ENCODE measurements around the gene MATN1. TPM values are rescaled to one million over a fixed set of nuclear protein-coding genes. Genes with fewer than 3 reads are reported as not detected.
A peak's percentile ranks its signal among the peaks of the same experiment; 100 is the strongest.

MATN1 gene
- total RNA-seq, 1 donor from 2014 or later, result 0.47 TPM

- Mint-ChIP-seq H3K4me3 (ENCODE audit: unreplicated experiment) (no peak overlapping the region), H3K27me3 (ENCODE audit: low read depth) (peaks cover 10% of the 10 kb centered on the region)
These were observed 48.1 kb downstream of the MATN1 start for GRCh38 chr1:30675289-30675688.

GRCh38 chr1:30673395-30673794 lies 50.0 kb downstream of the MATN1 start:
- H3K36me3 Mint-ChIP-seq (ENCODE audit: low read depth), result peaks cover 3% of the 10 kb centered on the region
- DNase-seq (ENCODE audit: low spot score), result no peak
- peaks cover 8% of the 10 kb centered on the region for H3K27me3 Mint-ChIP-seq (ENCODE audit: low read depth)
- no peak overlapping the region for H3K27ac Mint-ChIP-seq (ENCODE audit: unreplicated experiment)
- H3K4me1 Mint-ChIP-seq (ENCODE audit: low read depth), result peaks cover 9% of the 10 kb centered on the region
- H3K9me3 Mint-ChIP-seq (ENCODE audit: low read depth), result peaks cover 27% of the 10 kb centered on the region
- no peak for TF ChIP-seq CTCF (IDR thresholded peaks at IDR 0.05)
- H3K4me3 Mint-ChIP-seq (ENCODE audit: unreplicated experiment), result no peak overlapping the region

More at GRCh38 chr1:30675289-30675688, 48.1 kb downstream of the MATN1 start:
- H3K4me1 Mint-ChIP-seq (ENCODE audit: low read depth), result peaks cover 9% of the 10 kb centered on the region
- H3K27ac Mint-ChIP-seq (ENCODE audit: unreplicated experiment), result peak overlapping the region; percentile 53
- H3K36me3 Mint-ChIP-seq (ENCODE audit: low read depth), result peaks cover 3% of the 10 kb centered on the region
- no peak for DNase-seq (ENCODE audit: low spot score)
- peaks cover 27% of the 10 kb centered on the region for H3K9me3 Mint-ChIP-seq (ENCODE audit: low read depth)
- no peak for TF ChIP-seq CTCF (IDR thresholded peaks at IDR 0.05)

GRCh38 chr1:30672661-30673060 lies 50.7 kb downstream of the MATN1 start:
- TF ChIP-seq CTCF (IDR thresholded peaks at IDR 0.05), result no peak
- H3K27ac Mint-ChIP-seq (ENCODE audit: unreplicated experiment), result no peak overlapping the region
- DNase-seq (ENCODE audit: low spot score), result no peak
- peaks cover 9% of the 10 kb centered on the region for H3K4me1 Mint-ChIP-seq (ENCODE audit: low read depth)
- H3K4me3 Mint-ChIP-seq (ENCODE audit: unreplicated experiment), result no peak overlapping the region
- H3K27me3 Mint-ChIP-seq (ENCODE audit: low read depth), result peaks cover 8% of the 10 kb centered on the region
- peaks cover 27% of the 10 kb centered on the region for H3K9me3 Mint-ChIP-seq (ENCODE audit: low read depth)
- H3K36me3 Mint-ChIP-seq (ENCODE audit: low read depth), result peaks cover 3% of the 10 kb centered on the region

GRCh38 chr1:30670240-30671060 lies 52.9 kb downstream of the MATN1 start:
- H3K27me3 Mint-ChIP-seq (ENCODE audit: low read depth), result peaks cover 8% of the 10 kb centered on the region
- H3K9me3 Mint-ChIP-seq (ENCODE audit: low read depth), result peaks cover 20% of the 10 kb centered on the region
- peaks cover 4% of the 10 kb centered on the region for H3K4me1 Mint-ChIP-seq (ENCODE audit: low read depth)
- H3K4me3 Mint-ChIP-seq (ENCODE audit: unreplicated experiment), result no peak overlapping the region
- no peak for TF ChIP-seq CTCF (IDR thresholded peaks at IDR 0.05)
- DNase-seq (ENCODE audit: low spot score), result peak; percentile 61
- no peak overlapping the region for H3K27ac Mint-ChIP-seq (ENCODE audit: unreplicated experiment)
- peaks cover 3% of the 10 kb centered on the region for H3K36me3 Mint-ChIP-seq (ENCODE audit: low read depth)

- no peak for TF ChIP-seq CTCF (IDR thresholded peaks at IDR 0.05)
- peaks cover 5% of the 10 kb centered on the region for H3K9me3 Mint-ChIP-seq (ENCODE audit: low read depth)
- no peak overlapping the region for H3K27ac Mint-ChIP-seq (ENCODE audit: unreplicated experiment)
- H3K4me1 Mint-ChIP-seq (ENCODE audit: low read depth), result no peaks in the 10 kb centered on the region
- peaks cover 2% of the 10 kb centered on the region for H3K36me3 Mint-ChIP-seq (ENCODE audit: low read depth)
- no peak overlapping the region for H3K4me3 Mint-ChIP-seq (ENCODE audit: unreplicated experiment)
- peaks cover 11% of the 10 kb centered on the region for H3K27me3 Mint-ChIP-seq (ENCODE audit: low read depth)
- DNase-seq (ENCODE audit: low spot score), result peak; percentile 52
These were observed 54.6 kb downstream of the MATN1 start for GRCh38 chr1:30668546-30669327.
